ENCODE data around the gene BNIP1. TPM values are rescaled to one million over a fixed set of nuclear protein-coding genes. Genes with fewer than 3 reads are reported as not detected.

The BNIP1 gene
- total and polyA plus RNA-seq, 3 experiments from 2014 or later: 16.8 to 26.5 (median 25.5) TPM

- peaks cover 0 to 1% of the 10 kb centered on the region in 2 donors for H3K27me3 Mint-ChIP-seq
- Histone ChIP-seq H3K27me3 (ENCODE audit: insufficient read depth, low read length, poor library complexity, severe bottlenecking) (no peaks in the 10 kb centered on the region), H3K27ac (ENCODE audit: low read depth, low read length) (no peak overlapping the region), H3K9me3 (ENCODE audit: low read length) (no peaks in the 10 kb centered on the region), H3K4me3 (ENCODE audit: low read length) (no peak overlapping the region), H3K36me3 (ENCODE audit: insufficient read depth, low read length) (peaks cover 11% of the 10 kb centered on the region), H3K4me1 (ENCODE audit: insufficient read depth, low read length) (no peaks in the 10 kb centered on the region)
- H3K36me3 Mint-ChIP-seq: peaks cover 5 to 43% (median 13%) of the 10 kb centered on the region in 3 donors
- H3K9me3 Mint-ChIP-seq: peaks cover 0 to under 1% (median 0%) of the 10 kb centered on the region in 5 donors
- ChIA-PET CTCF (no interaction called here), POLR2A (interaction anchor here (0.6 kb wide), 1 partner anchor 9 kb away, joined by 3 read pairs; no protein-coding TSS in a partner anchor)
- DNase-seq: no peak
- H3K4me3 Mint-ChIP-seq: no peak overlapping the region
- H3K27ac Mint-ChIP-seq: no peak overlapping the region
- no peaks in the 10 kb centered on the region for H3K4me1 Mint-ChIP-seq
Observed at GRCh38 chr5:173165177-173166016, 21.1 kb downstream of the BNIP1 start.

- CTCF ChIA-PET: no interaction called here
- no peaks in the 10 kb centered on the region for H3K4me1 ChIP-seq (ENCODE audit: insufficient read depth, low read length)
- Mint-ChIP-seq H3K27ac (no peak overlapping the region), H3K27me3 (no peaks in the 10 kb centered on the region), H3K4me3 (no peak overlapping the region), H3K36me3 (peaks cover 0 to 9% (median 0%) of the 10 kb centered on the region in 3 donors), H3K9me3 (peaks cover 0 to 6% (median 2%) of the 10 kb centered on the region in 5 donors), H3K4me1 (no peaks in the 10 kb centered on the region)
- H3K27ac ChIP-seq (ENCODE audit: low read depth, low read length): no peak overlapping the region
- no peak for DNase-seq
- H3K36me3 ChIP-seq (ENCODE audit: insufficient read depth, low read length): no peaks in the 10 kb centered on the region
- H3K4me3 ChIP-seq (ENCODE audit: low read length): no peak overlapping the region
- no peaks in the 10 kb centered on the region for H3K9me3 ChIP-seq (ENCODE audit: low read length)
- no peaks in the 10 kb centered on the region for H3K27me3 ChIP-seq (ENCODE audit: insufficient read depth, low read length, poor library complexity, severe bottlenecking)
- POLR2A ChIA-PET: no interaction called here
Observed at GRCh38 chr5:173172166-173172565, 27.8 kb downstream of the BNIP1 start.

- no peak for DNase-seq
- Mint-ChIP-seq H3K27me3 (peaks cover 0 to 3% of the 10 kb centered on the region in 2 donors), H3K36me3 (peaks cover 0 to 18% (median 1%) of the 10 kb centered on the region in 3 donors), H3K4me3 (no peak overlapping the region), H3K4me1 (no peaks in the 10 kb centered on the region), H3K9me3 (peaks cover 0 to 9% (median 4%) of the 10 kb centered on the region in 5 donors), H3K27ac (no peak overlapping the region)
- Histone ChIP-seq H3K36me3 (ENCODE audit: insufficient read depth, low read length) (no peaks in the 10 kb centered on the region), H3K4me1 (ENCODE audit: insufficient read depth, low read length) (no peaks in the 10 kb centered on the region), H3K27me3 (ENCODE audit: insufficient read depth, low read length, poor library complexity, severe bottlenecking) (no peaks in the 10 kb centered on the region), H3K4me3 (ENCODE audit: low read length) (no peak overlapping the region), H3K9me3 (ENCODE audit: low read length) (no peaks in the 10 kb centered on the region), H3K27ac (ENCODE audit: low read depth, low read length) (no peak overlapping the region)
- CTCF ChIA-PET: no interaction called here
- POLR2A ChIA-PET: no interaction called here
Observed at GRCh38 chr5:173175523-173175922, 31.2 kb downstream of the BNIP1 start.

- CTCF ChIA-PET: no interaction called here
- Histone ChIP-seq H3K4me3 (ENCODE audit: low read length) (no peak overlapping the region), H3K4me1 (ENCODE audit: insufficient read depth, low read length) (no peaks in the 10 kb centered on the region), H3K27me3 (ENCODE audit: insufficient read depth, low read length, poor library complexity, severe bottlenecking) (no peaks in the 10 kb centered on the region), H3K9me3 (ENCODE audit: low read length) (no peaks in the 10 kb centered on the region), H3K36me3 (ENCODE audit: insufficient read depth, low read length) (no peaks in the 10 kb centered on the region), H3K27ac (ENCODE audit: low read depth, low read length) (no peak overlapping the region)
- H3K4me1 Mint-ChIP-seq: no peaks in the 10 kb centered on the region
- POLR2A ChIA-PET: no interaction called here
- peak overlapping the region in 3 of 7 donors; percentile 23 to 33 (median 28) for H3K4me3 Mint-ChIP-seq
- peaks cover 4% of the 10 kb centered on the region in 2 donors for H3K27me3 Mint-ChIP-seq
- no peak for DNase-seq
- peak overlapping the region in 1 of 8 donors; percentile 38 for H3K27ac Mint-ChIP-seq
- H3K9me3 Mint-ChIP-seq: peaks cover 0 to 7% (median 0%) of the 10 kb centered on the region in 5 donors
- H3K36me3 Mint-ChIP-seq: peaks cover 0 to 18% (median 1%) of the 10 kb centered on the region in 3 donors
Observed at GRCh38 chr5:173178369-173178910, 34.1 kb downstream of the BNIP1 start.

- peaks cover 4% of the 10 kb centered on the region in 2 donors for H3K27me3 Mint-ChIP-seq
- peaks cover 0 to 18% (median 1%) of the 10 kb centered on the region in 3 donors for H3K36me3 Mint-ChIP-seq
- CTCF ChIA-PET: no interaction called here
Observed at GRCh38 chr5:173180331-173180730, 36.0 kb downstream of the BNIP1 start.

GRCh38 chr5:173187054-173187743, 42.9 kb downstream of the BNIP1 start:
- no peaks in the 10 kb centered on the region for H3K4me1 Mint-ChIP-seq
- no peaks in the 10 kb centered on the region for H3K4me1 ChIP-seq (ENCODE audit: insufficient read depth, low read length)
- POLR2A ChIA-PET: no interaction called here
- H3K36me3 Mint-ChIP-seq: no peaks in the 10 kb centered on the region
- no peak overlapping the region for H3K27ac ChIP-seq (ENCODE audit: low read depth, low read length)
- CTCF ChIA-PET: no interaction called here
- H3K9me3 Mint-ChIP-seq: no peaks in the 10 kb centered on the region
- no peak for DNase-seq
- no peak overlapping the region for H3K27ac Mint-ChIP-seq
- no peak overlapping the region for H3K4me3 ChIP-seq (ENCODE audit: low read length)
- H3K27me3 Mint-ChIP-seq: peaks cover 3 to 8% of the 10 kb centered on the region in 2 donors
- H3K36me3 ChIP-seq (ENCODE audit: insufficient read depth, low read length): no peaks in the 10 kb centered on the region
- no peaks in the 10 kb centered on the region for H3K27me3 ChIP-seq (ENCODE audit: insufficient read depth, low read length, poor library complexity, severe bottlenecking)
- H3K9me3 ChIP-seq (ENCODE audit: low read length): no peaks in the 10 kb centered on the region
- no peak overlapping the region for H3K4me3 Mint-ChIP-seq

More at GRCh38 chr5:173180331-173180730, 36.0 kb downstream of the BNIP1 start:
- Histone ChIP-seq H3K4me1 (ENCODE audit: insufficient read depth, low read length) (no peaks in the 10 kb centered on the region), H3K4me3 (ENCODE audit: low read length) (no peak overlapping the region), H3K36me3 (ENCODE audit: insufficient read depth, low read length) (no peaks in the 10 kb centered on the region), H3K27ac (ENCODE audit: low read depth, low read length) (no peak overlapping the region), H3K27me3 (ENCODE audit: insufficient read depth, low read length, poor library complexity, severe bottlenecking) (no peaks in the 10 kb centered on the region), H3K9me3 (ENCODE audit: low read length) (no peaks in the 10 kb centered on the region)
- no peaks in the 10 kb centered on the region for H3K4me1 Mint-ChIP-seq
- no peak overlapping the region for H3K27ac Mint-ChIP-seq
- H3K4me3 Mint-ChIP-seq: no peak overlapping the region
- POLR2A ChIA-PET: no interaction called here
- H3K9me3 Mint-ChIP-seq: peaks cover 0 to 7% (median 0%) of the 10 kb centered on the region in 5 donors
- DNase-seq: no peak

- Mint-ChIP-seq H3K9me3 (no peaks in the 10 kb centered on the region), H3K4me1 (no peaks in the 10 kb centered on the region), H3K27me3 (peaks cover 3 to 12% of the 10 kb centered on the region in 2 donors), H3K27ac (no peak overlapping the region), H3K4me3 (no peak overlapping the region), H3K36me3 (no peaks in the 10 kb centered on the region)
- ChIA-PET POLR2A (no interaction called here), CTCF (no interaction called here)
- no peak overlapping the region for H3K27ac ChIP-seq (ENCODE audit: low read depth, low read length)
- DNase-seq: no peak
- no peaks in the 10 kb centered on the region for H3K4me1 ChIP-seq (ENCODE audit: insufficient read depth, low read length)
- H3K36me3 ChIP-seq (ENCODE audit: insufficient read depth, low read length): no peaks in the 10 kb centered on the region
- H3K27me3 ChIP-seq (ENCODE audit: insufficient read depth, low read length, poor library complexity, severe bottlenecking): no peaks in the 10 kb centered on the region
- no peak overlapping the region for H3K4me3 ChIP-seq (ENCODE audit: low read length)
- H3K9me3 ChIP-seq (ENCODE audit: low read length): no peaks in the 10 kb centered on the region
Observed at GRCh38 chr5:173188280-173188679, 43.9 kb downstream of the BNIP1 start.

- Histone ChIP-seq H3K27me3 (ENCODE audit: insufficient read depth, low read length, poor library complexity, severe bottlenecking) (no peaks in the 10 kb centered on the region), H3K4me1 (ENCODE audit: insufficient read depth, low read length) (no peaks in the 10 kb centered on the region), H3K27ac (ENCODE audit: low read depth, low read length) (no peak overlapping the region), H3K9me3 (ENCODE audit: low read length) (no peaks in the 10 kb centered on the region), H3K36me3 (ENCODE audit: insufficient read depth, low read length) (no peaks in the 10 kb centered on the region), H3K4me3 (ENCODE audit: low read length) (no peak overlapping the region)
- Mint-ChIP-seq H3K27ac (no peak overlapping the region), H3K9me3 (no peaks in the 10 kb centered on the region), H3K36me3 (no peaks in the 10 kb centered on the region), H3K4me1 (no peaks in the 10 kb centered on the region), H3K4me3 (no peak overlapping the region), H3K27me3 (peaks cover 7 to 15% of the 10 kb centered on the region in 2 donors)
- DNase-seq: no peak
- ChIA-PET POLR2A (no interaction called here), CTCF (no interaction called here)
Observed at GRCh38 chr5:173191015-173191414, 46.7 kb downstream of the BNIP1 start.
